Panc1 (cell line): ENCODE data around the gene FAM83F. TPM values are rescaled to one million over a fixed set of nuclear protein-coding genes. Genes with fewer than 3 reads are reported as not detected.
"Not testable (repeated sequence)": the region's sequence is repeated elsewhere in the genome, so short reads cannot be mapped to it uniquely, and the experiment has no call there.

ENCODE experiments used
- ATAC-seq: fragments of 200-7000 bp; cut with Tn5 transposase; 2 replicates; pipeline ENCODE4 v1.9.1; 2020; ENCODE audit warnings: mild to moderate bottlenecking, moderate library complexity
- BruUV-seq: library from RNA; stranded (reverse); fragments of 400-500 nt; replicated peaks from 2 replicates; lab custom pipeline; 2021; lab: Mats Ljungman, UMichigan
- CTCF ChIA-PET: fragments of 300-600 bp; sonication (Branson Sonifier 250); formaldehyde crosslinking; loops from one replicate; lab custom pipeline; 2022; ENCODE audit warnings: antibody characterized with exemption; lab: Charles Lee
- POLR2A ChIA-PET: fragments of 300-600 bp; sonication (Branson Sonifier 250); formaldehyde crosslinking; loops from one replicate; lab custom pipeline; 2022; ENCODE audit warnings: antibody characterized with exemption; lab: Charles Lee
- DNase-seq: peaks from one replicate; pipeline ENCODE4 v3.0.0-alpha.2; 2010; ENCODE audit warnings: low read depth, low spot score
- H3K27ac ChIP-seq: 2 replicates; pipeline ENCODE4 v1.5.1; 2011; ENCODE audit warnings: mild to moderate bottlenecking, low read length, inconsistent platforms
- H3K27me3 ChIP-seq: fragments of 200-500 bp; sonication (Bioruptor generic); 2 replicates; pipeline ENCODE4 v1.6.0; 2014; ENCODE audit warnings: low read length, inconsistent platforms; ENCODE audit not compliant: control insufficient read depth, insufficient read depth
- H3K36me3 ChIP-seq: fragments of 200-500 bp; sonication (Bioruptor generic); 2 replicates; pipeline ENCODE4 v1.5.1; 2014; ENCODE audit warnings: inconsistent platforms, mild to moderate bottlenecking, low read length, moderate library complexity; ENCODE audit not compliant: control insufficient read depth, insufficient read depth
- H3K4me1 ChIP-seq: 2 replicates; pipeline ENCODE4 v1.5.1; 2011; ENCODE audit warnings: inconsistent platforms, mild to moderate bottlenecking, low read length, moderate library complexity; ENCODE audit not compliant: control insufficient read depth, insufficient read depth
- H3K4me3 ChIP-seq, 2 experiments: 2 replicates each; pipeline ENCODE4 v1.5.1; 2011 to 2012; ENCODE audit warnings: low read depth in 2 of 2, low read length in 2 of 2, mild to moderate bottlenecking in 2 of 2, inconsistent platforms in 1 of 2, moderate library complexity in 1 of 2
- H3K9me3 ChIP-seq: fragments of 200-500 bp; sonication (Bioruptor generic); 2 replicates; pipeline ENCODE4 v1.5.1; 2014; ENCODE audit warnings: low read depth, mild to moderate bottlenecking, inconsistent platforms, low read length, moderate library complexity; ENCODE audit not compliant: control insufficient read depth, insufficient read depth
- CTCF ChIP-seq: fragments of 450-650 bp; IDR thresholded peaks from 2 replicates; pipeline ENCODE4 v1.5.1; 2017; ENCODE audit warnings: mild to moderate bottlenecking
- POLR2AphosphoS5 ChIP-seq: IDR thresholded peaks from 2 replicates; pipeline ENCODE4 v1.6.1; 2012; ENCODE audit warnings: mild to moderate bottlenecking, low read depth, low read length, moderate library complexity
- REST ChIP-seq, 2 experiments: IDR thresholded peaks; 2 replicates each; pipeline ENCODE4 v1.6.1; 2011 to 2012; ENCODE audit warnings: low read depth in 2 of 2, control low read depth in 1 of 2, low read length in 1 of 2, mild to moderate bottlenecking in 1 of 2, moderate library complexity in 1 of 2; ENCODE audit not compliant: insufficient read depth in 1 of 2
- SIN3A ChIP-seq: IDR thresholded peaks from 2 replicates; pipeline ENCODE4 v1.6.1; 2012; ENCODE audit warnings: low read depth, mild to moderate bottlenecking, low read length, moderate library complexity, borderline replicate concordance; ENCODE audit not compliant: insufficient read depth
- TCF7L2 ChIP-seq: IDR thresholded peaks from 2 replicates; pipeline ENCODE4 v1.6.1; 2011; ENCODE audit warnings: mild to moderate bottlenecking, low read depth, low read length, inconsistent platforms
- in situ Hi-C: cut with HindIII; loops from 2 replicates; pipeline ENCODE4 v1.10.0; 2016; ENCODE audit warnings: low sequenced_read_pairs, low pct_unique_long_range_greater_than_20kb
- intact Hi-C: fragments of 100-400 bp; cut with micrococcal nuclease; formaldehyde crosslinking; loops from one replicate; pipeline ENCODE4 v1.10.0; 2022; ENCODE audit not compliant: unreplicated experiment
- total RNA-seq: library from RNA; stranded (reverse); gene quantifications from one replicate; pipeline ENCODE4 v1.2.1, GENCODE V29; 2021; ENCODE audit not compliant: unreplicated experiment

Gene FAM83F
- total RNA-seq, 1 experiment from 2014 or later = 0.05 TPM

- Histone ChIP-seq H3K27me3 (no peaks in the 10 kb centered on the region), H3K4me1 (no peaks in the 10 kb centered on the region), H3K27ac (no peak overlapping the region), H3K9me3 (no peaks in the 10 kb centered on the region), H3K36me3 (no peaks in the 10 kb centered on the region), H3K4me3 (no peak overlapping the region)
- BruUV-seq = no TSS peak
- CTCF ChIA-PET = no interaction called here
- DNase-seq (no peak), ATAC-seq (no peak)
- intact Hi-C loops = no loop called here
- TF ChIP-seq TCF7L2 = no peak
- no peak for TF ChIP-seq SIN3A
- TF ChIP-seq REST (IDR thresholded peaks at IDR 0.05; ENCODE audit: insufficient read depth in 1 of 2, low read depth in 2 of 2, low read length in 1 of 2) = no peak
- no peak for TF ChIP-seq POLR2AphosphoS5
- TF ChIP-seq CTCF = no peak
- in situ Hi-C loops = no loop called here
- POLR2A ChIA-PET = no interaction called here
Observed at GRCh38 chr22:39947220-39948216, 47.2 kb upstream of the FAM83F start.

GRCh38 chr22:39949964-39950737 is 44.6 kb upstream of the FAM83F start:
- Histone ChIP-seq H3K4me1 (no peaks in the 10 kb centered on the region), H3K27me3 (no peaks in the 10 kb centered on the region), H3K4me3 (no peak overlapping the region), H3K27ac (no peak overlapping the region), H3K9me3 (no peaks in the 10 kb centered on the region), H3K36me3 (no peaks in the 10 kb centered on the region)
- no TSS peak for BruUV-seq
- CTCF ChIA-PET = no interaction called here
- POLR2A ChIA-PET = no interaction called here
- no peak for ATAC-seq
- in situ Hi-C loops = no loop called here
- no peak for TF ChIP-seq TCF7L2
- TF ChIP-seq POLR2AphosphoS5 = no peak
- TF ChIP-seq CTCF = no peak
- TF ChIP-seq SIN3A = no peak
- no peak for TF ChIP-seq REST (IDR thresholded peaks at IDR 0.05; ENCODE audit: insufficient read depth in 1 of 2, low read depth in 2 of 2, low read length in 1 of 2)
- no peak for DNase-seq
- intact Hi-C loops = no loop called here

- H3K4me1 ChIP-seq, H3K27me3 ChIP-seq, in situ Hi-C loops, H3K9me3 ChIP-seq, ATAC-seq, H3K36me3 ChIP-seq, CTCF ChIA-PET, H3K27ac ChIP-seq, POLR2A ChIA-PET, DNase-seq, H3K4me3 ChIP-seq, intact Hi-C loops, BruUV-seq: not testable (repeated sequence)
Observed at GRCh38 chr22:39951603-39952293, 43.0 kb upstream of the FAM83F start.
